Measurements from ENCODE around the gene SPON1. TPM values are rescaled to one million over a fixed set of nuclear protein-coding genes. Genes with fewer than 3 reads are reported as not detected.

SPON1 gene
- total RNA-seq, 1 experiment from 2014 or later, result 6.4 TPM

DNA sequence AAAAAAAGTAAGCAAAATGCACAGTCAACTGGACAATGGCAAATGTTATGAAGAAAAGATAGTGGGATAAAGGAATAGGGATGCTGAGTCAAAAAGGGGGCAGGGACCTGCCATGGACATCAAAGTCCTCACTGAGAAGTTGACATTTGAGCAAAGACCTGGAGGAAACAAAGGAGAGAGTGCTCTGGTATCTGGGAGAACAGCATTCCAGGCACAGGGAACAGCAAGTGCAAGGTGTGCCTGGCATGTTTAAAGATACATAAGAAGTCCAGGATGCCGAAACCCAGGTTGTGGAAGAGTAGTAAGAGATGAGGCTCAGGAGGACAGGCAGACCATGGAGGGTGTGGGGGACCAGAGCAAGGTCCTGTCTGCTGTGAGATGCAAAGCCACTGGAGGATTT lies 273.2 kb downstream of the SPON1 start:
- Mint-ChIP-seq H3K27ac (no peak overlapping the region), H3K27me3 (ENCODE audit: low read depth) (no peaks in the 10 kb centered on the region), H3K36me3 (no peaks in the 10 kb centered on the region), H3K9me3 (no peaks in the 10 kb centered on the region), H3K4me3 (no peak overlapping the region), H3K4me1 (peaks cover 10% of the 10 kb centered on the region)
- ChIA-PET POLR2A (no interaction called here), CTCF (no interaction called here)
- ATAC-seq (no peak), DNase-seq (ENCODE audit: low spot score) (no peak)
- no peak for TF ChIP-seq MYBL2 (CRISPR knock-in tag; IDR thresholded peaks at IDR 0.05)
- TF ChIP-seq CREM (CRISPR knock-in tag; IDR thresholded peaks at IDR 0.05), result no peak
- TF ChIP-seq, protein P1, sequence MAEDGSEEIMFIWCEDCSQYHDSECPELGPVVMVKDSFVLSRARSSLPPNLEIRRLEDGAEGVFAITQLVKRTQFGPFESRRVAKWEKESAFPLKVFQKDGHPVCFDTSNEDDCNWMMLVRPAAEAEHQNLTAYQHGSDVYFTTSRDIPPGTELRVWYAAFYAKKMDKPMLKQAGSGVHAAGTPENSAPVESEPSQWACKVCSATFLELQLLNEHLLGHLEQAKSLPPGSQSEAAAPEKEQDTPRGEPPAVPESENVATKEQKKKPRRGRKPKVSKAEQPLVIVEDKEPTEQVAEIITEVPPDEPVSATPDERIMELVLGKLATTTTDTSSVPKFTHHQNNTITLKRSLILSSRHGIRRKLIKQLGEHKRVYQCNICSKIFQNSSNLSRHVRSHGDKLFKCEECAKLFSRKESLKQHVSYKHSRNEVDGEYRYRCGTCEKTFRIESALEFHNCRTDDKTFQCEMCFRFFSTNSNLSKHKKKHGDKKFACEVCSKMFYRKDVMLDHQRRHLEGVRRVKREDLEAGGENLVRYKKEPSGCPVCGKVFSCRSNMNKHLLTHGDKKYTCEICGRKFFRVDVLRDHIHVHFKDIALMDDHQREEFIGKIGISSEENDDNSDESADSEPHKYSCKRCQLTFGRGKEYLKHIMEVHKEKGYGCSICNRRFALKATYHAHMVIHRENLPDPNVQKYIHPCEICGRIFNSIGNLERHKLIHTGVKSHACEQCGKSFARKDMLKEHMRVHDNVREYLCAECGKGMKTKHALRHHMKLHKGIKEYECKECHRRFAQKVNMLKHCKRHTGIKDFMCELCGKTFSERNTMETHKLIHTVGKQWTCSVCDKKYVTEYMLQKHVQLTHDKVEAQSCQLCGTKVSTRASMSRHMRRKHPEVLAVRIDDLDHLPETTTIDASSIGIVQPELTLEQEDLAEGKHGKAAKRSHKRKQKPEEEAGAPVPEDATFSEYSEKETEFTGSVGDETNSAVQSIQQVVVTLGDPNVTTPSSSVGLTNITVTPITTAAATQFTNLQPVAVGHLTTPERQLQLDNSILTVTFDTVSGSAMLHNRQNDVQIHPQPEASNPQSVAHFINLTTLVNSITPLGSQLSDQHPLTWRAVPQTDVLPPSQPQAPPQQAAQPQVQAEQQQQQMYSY (CRISPR knock-in tag; IDR thresholded peaks at IDR 0.05), result no peak
- TF ChIP-seq OVOL2 (CRISPR knock-in tag; IDR thresholded peaks at IDR 0.05; ENCODE audit: borderline replicate concordance), result no peak
- TF ChIP-seq, protein P2, sequence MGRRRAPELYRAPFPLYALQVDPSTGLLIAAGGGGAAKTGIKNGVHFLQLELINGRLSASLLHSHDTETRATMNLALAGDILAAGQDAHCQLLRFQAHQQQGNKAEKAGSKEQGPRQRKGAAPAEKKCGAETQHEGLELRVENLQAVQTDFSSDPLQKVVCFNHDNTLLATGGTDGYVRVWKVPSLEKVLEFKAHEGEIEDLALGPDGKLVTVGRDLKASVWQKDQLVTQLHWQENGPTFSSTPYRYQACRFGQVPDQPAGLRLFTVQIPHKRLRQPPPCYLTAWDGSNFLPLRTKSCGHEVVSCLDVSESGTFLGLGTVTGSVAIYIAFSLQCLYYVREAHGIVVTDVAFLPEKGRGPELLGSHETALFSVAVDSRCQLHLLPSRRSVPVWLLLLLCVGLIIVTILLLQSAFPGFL (CRISPR knock-in tag; IDR thresholded peaks at IDR 0.05; ENCODE audit: borderline replicate concordance), result no peak
- TF ChIP-seq SMAD4 (CRISPR knock-in tag; IDR thresholded peaks at IDR 0.05), result no peak
- no peak for TF ChIP-seq ZNF396 (CRISPR knock-in tag; IDR thresholded peaks at IDR 0.05; ENCODE audit: borderline replicate concordance)
- TF ChIP-seq JUN (CRISPR knock-in tag; IDR thresholded peaks at IDR 0.05), result no peak
- TF ChIP-seq RORB (CRISPR knock-in tag; IDR thresholded peaks at IDR 0.05), result no peak
- no peak for TF ChIP-seq ZNF671 (CRISPR knock-in tag; IDR thresholded peaks at IDR 0.05)
- no peak for TF ChIP-seq ZNF263 (CRISPR knock-in tag; IDR thresholded peaks at IDR 0.05; ENCODE audit: low read depth)
- no peak for TF ChIP-seq ESRRA (CRISPR knock-in tag; IDR thresholded peaks at IDR 0.05; ENCODE audit: borderline replicate concordance)
- TF ChIP-seq CBFB (CRISPR knock-in tag; IDR thresholded peaks at IDR 0.05; ENCODE audit: low read depth), result no peak
- TF ChIP-seq, protein P3, sequence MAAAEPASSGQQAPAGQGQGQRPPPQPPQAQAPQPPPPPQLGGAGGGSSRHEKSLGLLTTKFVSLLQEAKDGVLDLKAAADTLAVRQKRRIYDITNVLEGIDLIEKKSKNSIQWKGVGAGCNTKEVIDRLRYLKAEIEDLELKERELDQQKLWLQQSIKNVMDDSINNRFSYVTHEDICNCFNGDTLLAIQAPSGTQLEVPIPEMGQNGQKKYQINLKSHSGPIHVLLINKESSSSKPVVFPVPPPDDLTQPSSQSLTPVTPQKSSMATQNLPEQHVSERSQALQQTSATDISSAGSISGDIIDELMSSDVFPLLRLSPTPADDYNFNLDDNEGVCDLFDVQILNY (CRISPR knock-in tag; IDR thresholded peaks at IDR 0.05), result no peak

DNA sequence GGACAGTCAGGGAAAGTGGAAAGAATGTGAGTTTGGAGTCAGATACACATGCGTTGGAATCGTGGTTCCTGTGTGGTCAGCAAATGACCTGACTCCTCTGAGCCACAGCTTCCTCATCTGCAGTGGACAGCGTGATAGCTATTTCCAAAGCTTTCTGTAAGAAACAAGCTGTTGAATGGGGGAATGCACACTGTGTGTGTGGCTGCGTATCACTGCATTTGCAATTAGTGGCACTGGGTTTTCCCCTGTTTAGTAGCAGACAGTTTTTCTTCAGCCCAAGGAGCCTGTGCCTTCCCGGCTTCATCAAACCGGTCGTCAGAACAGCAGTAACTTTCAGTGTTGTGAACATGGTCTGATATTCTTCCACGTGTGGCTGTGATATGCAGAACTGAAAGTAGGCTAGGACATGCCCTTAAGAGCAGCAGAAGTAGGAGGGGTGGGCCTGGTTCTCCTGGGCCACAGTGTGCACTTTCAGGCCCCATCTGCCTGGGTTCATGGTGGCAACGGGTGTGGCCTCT lies 275.0 kb downstream of the SPON1 start:
- CTCF ChIA-PET, result interaction anchor here (0.6 kb wide), 2 partner anchors 210 to 461 kb away, joined by 3 read pairs; no protein-coding TSS in a partner anchor
- H3K9me3 Mint-ChIP-seq, result no peaks in the 10 kb centered on the region
- no peak overlapping the region for H3K4me3 Mint-ChIP-seq
- POLR2A ChIA-PET, result no interaction called here
- peaks cover 2% of the 10 kb centered on the region for H3K4me1 Mint-ChIP-seq
- no peaks in the 10 kb centered on the region for H3K27me3 Mint-ChIP-seq (ENCODE audit: low read depth)
- ATAC-seq (no peak), DNase-seq (ENCODE audit: low spot score) (no peak)
- H3K36me3 Mint-ChIP-seq, result no peaks in the 10 kb centered on the region
- H3K27ac Mint-ChIP-seq, result no peak overlapping the region
- TF ChIP-seq, protein P4, sequence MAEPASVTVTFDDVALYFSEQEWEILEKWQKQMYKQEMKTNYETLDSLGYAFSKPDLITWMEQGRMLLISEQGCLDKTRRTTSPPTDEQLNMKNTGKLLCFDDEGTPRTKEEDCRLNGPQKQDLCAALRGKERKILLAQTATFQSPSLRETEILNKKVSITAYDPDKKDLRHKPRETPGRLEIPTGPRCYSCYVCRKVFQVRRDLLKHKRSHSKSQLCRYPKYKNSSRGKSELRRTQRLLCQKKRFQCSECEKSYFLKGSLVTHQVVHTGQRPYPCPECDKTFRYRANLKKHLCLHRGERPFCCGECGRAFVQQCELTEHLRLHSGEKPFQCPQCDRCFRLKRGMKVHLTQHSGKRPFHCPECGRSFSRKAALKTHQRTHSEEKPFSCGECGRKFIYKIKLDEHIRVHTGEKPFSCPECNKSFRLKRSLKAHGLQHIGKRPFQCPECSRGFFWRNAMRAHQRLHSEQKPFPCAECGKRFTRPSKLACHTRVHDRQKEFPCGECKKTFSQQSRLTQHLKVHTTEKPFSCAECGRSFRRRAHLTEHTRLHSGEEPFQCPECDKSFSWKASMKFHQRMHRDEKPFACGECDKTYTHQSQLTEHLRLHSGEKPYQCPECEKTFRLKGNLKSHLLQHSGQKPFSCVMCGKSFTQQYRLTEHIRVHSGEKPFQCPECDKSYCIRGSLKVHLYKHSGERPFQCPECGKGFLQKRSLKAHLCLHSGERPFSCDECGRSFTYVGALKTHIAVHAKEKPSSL (CRISPR knock-in tag; conservative IDR thresholded peaks at IDR 0.05), result no peak
- TF ChIP-seq MXD4 (CRISPR knock-in tag; IDR thresholded peaks at IDR 0.05; ENCODE audit: borderline replicate concordance) (no peak), ZNF121 (CRISPR knock-in tag; IDR thresholded peaks at IDR 0.05) (no peak), ELF4 (CRISPR knock-in tag; IDR thresholded peaks at IDR 0.05; ENCODE audit: low read depth) (no peak), JAZF1 (CRISPR knock-in tag; IDR thresholded peaks at IDR 0.05) (no peak), FOXP1 (CRISPR knock-in tag; IDR thresholded peaks at IDR 0.05; ENCODE audit: borderline replicate concordance) (no peak), ZNF219 (CRISPR knock-in tag; IDR thresholded peaks at IDR 0.05; ENCODE audit: borderline replicate concordance) (no peak), ZNF263 (CRISPR knock-in tag; IDR thresholded peaks at IDR 0.05; ENCODE audit: low read depth) (no peak), CBFB (CRISPR knock-in tag; IDR thresholded peaks at IDR 0.05; ENCODE audit: low read depth) (no peak), TEAD1 (CRISPR knock-in tag; IDR thresholded peaks at IDR 0.05) (no peak)
- TF ChIP-seq, protein P5, sequence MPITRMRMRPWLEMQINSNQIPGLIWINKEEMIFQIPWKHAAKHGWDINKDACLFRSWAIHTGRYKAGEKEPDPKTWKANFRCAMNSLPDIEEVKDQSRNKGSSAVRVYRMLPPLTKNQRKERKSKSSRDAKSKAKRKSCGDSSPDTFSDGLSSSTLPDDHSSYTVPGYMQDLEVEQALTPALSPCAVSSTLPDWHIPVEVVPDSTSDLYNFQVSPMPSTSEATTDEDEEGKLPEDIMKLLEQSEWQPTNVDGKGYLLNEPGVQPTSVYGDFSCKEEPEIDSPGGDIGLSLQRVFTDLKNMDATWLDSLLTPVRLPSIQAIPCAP (CRISPR knock-in tag; IDR thresholded peaks at IDR 0.05), result no peak
- TF ChIP-seq, protein P6, sequence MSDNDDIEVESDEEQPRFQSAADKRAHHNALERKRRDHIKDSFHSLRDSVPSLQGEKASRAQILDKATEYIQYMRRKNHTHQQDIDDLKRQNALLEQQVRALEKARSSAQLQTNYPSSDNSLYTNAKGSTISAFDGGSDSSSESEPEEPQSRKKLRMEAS (CRISPR knock-in tag; IDR thresholded peaks at IDR 0.05), result no peak
- TF ChIP-seq, protein P7, sequence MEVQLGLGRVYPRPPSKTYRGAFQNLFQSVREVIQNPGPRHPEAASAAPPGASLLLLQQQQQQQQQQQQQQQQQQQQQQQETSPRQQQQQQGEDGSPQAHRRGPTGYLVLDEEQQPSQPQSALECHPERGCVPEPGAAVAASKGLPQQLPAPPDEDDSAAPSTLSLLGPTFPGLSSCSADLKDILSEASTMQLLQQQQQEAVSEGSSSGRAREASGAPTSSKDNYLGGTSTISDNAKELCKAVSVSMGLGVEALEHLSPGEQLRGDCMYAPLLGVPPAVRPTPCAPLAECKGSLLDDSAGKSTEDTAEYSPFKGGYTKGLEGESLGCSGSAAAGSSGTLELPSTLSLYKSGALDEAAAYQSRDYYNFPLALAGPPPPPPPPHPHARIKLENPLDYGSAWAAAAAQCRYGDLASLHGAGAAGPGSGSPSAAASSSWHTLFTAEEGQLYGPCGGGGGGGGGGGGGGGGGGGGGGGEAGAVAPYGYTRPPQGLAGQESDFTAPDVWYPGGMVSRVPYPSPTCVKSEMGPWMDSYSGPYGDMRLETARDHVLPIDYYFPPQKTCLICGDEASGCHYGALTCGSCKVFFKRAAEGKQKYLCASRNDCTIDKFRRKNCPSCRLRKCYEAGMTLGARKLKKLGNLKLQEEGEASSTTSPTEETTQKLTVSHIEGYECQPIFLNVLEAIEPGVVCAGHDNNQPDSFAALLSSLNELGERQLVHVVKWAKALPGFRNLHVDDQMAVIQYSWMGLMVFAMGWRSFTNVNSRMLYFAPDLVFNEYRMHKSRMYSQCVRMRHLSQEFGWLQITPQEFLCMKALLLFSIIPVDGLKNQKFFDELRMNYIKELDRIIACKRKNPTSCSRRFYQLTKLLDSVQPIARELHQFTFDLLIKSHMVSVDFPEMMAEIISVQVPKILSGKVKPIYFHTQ (CRISPR knock-in tag; IDR thresholded peaks at IDR 0.05), result no peak
